GM12875 (cell line): Measurements from ENCODE around the gene F2RL1.
"Not testable (repeated sequence)": the region's sequence is repeated elsewhere in the genome, so short reads cannot be mapped to it uniquely, and the experiment has no call there.

ENCODE experiments used
- H3K4me3 ChIP-seq: one replicate; pipeline ENCODE4 v1.5.1; 2011; ENCODE audit warnings: low read depth, low read length, control low read depth
- TF ChIP-seq, protein P1 (sequence below): IDR thresholded peaks from 2 replicates; pipeline ENCODE4 v1.5.1; 2011; ENCODE audit warnings: low read depth, mild to moderate bottlenecking, control low read depth, inconsistent platforms, low read length, moderate library complexity, borderline replicate concordance; ENCODE audit not compliant: insufficient read depth

The F2RL1 gene

DNA sequence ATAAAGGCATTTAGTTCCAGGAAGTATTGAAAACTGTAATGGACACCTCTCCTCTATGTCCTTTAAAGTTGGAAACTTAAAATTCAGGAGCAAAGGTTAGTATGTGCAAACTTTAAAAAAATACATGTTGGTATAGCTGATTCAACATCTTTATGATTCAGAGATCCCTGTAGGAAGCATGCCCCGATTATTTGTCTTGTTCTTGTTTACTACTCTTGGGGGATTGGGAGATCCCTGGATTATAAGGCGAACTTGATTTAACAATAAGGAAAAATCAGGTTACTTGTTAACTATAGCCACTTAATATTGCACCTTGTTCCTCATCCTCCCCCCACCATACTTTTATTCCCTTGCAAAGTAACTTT, 1.7 kb downstream of the F2RL1 start:
- TF ChIP-seq, protein P1, sequence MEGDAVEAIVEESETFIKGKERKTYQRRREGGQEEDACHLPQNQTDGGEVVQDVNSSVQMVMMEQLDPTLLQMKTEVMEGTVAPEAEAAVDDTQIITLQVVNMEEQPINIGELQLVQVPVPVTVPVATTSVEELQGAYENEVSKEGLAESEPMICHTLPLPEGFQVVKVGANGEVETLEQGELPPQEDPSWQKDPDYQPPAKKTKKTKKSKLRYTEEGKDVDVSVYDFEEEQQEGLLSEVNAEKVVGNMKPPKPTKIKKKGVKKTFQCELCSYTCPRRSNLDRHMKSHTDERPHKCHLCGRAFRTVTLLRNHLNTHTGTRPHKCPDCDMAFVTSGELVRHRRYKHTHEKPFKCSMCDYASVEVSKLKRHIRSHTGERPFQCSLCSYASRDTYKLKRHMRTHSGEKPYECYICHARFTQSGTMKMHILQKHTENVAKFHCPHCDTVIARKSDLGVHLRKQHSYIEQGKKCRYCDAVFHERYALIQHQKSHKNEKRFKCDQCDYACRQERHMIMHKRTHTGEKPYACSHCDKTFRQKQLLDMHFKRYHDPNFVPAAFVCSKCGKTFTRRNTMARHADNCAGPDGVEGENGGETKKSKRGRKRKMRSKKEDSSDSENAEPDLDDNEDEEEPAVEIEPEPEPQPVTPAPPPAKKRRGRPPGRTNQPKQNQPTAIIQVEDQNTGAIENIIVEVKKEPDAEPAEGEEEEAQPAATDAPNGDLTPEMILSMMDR, result no peak
- no peak overlapping the region for H3K4me3 ChIP-seq

DNA sequence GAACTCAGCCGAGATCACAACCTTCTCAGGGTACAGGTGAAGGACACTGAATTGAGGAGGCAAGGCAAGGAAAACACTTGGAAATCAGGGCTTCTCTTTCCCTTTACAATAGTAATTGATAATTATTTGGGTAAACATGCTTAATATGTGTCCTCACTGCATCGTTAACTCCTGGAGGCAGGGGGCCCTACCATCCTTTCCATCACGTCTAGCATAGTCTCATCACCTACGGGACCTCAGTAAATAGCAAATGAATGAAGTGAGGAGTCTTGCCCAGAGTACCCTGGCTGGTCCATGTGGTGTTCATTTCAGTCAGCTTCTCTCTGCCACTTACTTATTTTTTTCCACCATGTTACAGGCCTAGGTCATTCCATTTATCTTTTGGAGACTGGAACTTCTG, 2.3 kb downstream of the F2RL1 start:
- H3K4me3 ChIP-seq, result no peak overlapping the region
- TF ChIP-seq, protein P1, result no peak

DNA sequence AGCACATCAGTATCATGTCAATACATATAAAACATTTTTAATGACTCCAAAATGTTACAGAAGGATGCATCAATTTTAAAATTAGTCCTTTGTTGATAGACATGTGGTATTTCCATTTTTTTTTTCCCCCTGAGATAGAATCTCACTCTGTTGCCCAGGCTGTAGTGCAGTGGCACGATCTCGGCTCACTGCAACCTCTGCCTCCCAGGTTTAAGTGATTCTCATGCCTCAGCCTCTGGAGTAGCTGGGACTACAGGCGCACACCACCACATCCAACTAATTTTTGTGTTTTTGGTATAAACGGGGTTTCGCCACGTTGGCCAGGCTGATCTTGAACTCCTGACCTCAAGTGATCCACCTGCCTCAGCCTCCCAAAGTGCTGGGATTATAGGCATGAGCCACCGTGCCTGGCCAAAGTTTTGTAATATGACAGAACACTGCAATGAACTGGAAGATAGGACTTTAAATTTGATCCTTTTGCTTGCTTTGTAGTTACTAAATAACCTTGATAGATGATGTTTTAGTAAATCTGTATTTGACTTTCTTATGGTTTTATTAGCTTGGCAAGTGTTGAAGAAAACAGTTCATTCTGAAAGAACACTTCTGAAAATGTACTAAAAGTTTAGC, 3.4 kb downstream of the F2RL1 start:
- H3K4me3 ChIP-seq, result not testable (repeated sequence)

DNA sequence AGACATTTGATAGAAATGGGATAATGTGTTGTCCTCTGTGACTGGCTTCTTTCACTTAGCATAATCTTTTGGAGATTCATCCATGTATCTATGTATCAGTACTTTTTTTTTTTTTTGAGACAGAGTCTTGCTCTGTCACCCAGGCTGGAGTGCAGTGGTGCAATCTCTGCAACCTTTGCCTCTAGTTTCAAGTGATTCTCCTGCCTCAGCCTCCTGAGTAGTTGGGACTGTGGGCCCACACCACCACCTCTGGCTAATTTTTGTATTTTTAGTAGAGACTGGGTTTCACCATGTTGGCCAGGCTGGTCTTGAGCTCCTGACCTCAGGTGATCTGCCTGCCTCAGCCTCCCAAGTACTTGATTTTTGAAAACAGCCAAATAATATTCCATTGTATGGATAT, 7.6 kb downstream of the F2RL1 start:
- H3K4me3 ChIP-seq, result not testable (repeated sequence)

DNA sequence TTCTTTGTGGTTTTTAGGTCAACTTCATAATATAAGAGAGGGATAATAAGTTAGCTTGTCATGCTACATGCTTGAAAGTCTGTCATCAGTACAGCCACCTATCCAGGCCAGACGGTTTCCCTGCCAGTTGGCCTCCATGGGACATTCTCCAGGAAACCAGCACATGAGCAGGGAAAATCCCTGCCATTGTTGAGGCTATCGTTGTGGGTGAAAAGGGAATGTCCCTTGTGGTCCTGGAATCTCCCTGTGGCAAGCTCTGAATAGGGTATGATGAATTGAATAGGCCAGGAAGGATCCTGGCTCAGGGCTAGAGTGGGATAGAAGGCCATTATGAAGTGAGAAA, 12.3 kb downstream of the F2RL1 start:
- TF ChIP-seq, protein P1, result no peak
- H3K4me3 ChIP-seq, result no peak overlapping the region

DNA sequence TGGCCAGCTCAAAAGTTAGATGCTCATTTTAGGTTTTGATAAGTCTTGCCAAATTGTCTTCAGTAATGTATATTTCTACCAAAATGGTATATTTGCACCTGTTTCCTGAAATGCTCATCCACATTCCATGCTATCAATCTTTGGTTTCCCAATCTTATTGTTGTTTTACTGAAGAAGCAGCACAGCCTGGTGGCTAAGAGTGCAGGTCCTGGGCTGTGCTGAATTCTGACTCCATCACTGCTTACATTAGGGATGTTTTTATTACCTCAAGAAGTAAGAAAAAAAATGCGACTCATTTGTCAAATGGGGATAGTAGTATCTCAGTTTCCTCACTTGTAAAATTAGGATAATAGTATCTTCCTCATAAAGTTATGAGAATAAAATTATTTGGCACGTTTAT, 17.4 kb downstream of the F2RL1 start:
- no peak overlapping the region for H3K4me3 ChIP-seq
- TF ChIP-seq, protein P1, result no peak

DNA sequence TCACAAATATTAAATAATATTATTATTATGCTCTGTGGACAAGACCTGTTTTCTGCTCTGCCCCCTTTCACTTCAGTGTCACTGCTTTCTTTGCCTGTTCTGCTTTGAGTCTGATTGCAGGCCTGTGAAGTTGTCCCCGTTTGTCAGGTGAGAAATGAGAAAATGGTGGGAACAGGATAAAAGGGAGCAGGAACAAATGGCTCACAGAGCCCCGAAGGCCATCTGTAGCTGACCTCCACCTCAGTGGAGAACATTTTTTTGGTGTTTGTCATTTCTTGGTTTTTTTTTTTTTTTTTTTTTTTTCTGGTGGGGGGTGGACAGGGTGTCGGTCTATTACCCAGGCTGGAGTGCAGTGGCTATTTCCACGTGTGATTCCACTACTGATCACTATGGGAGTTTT, 17.8 kb downstream of the F2RL1 start:
- no peak overlapping the region for H3K4me3 ChIP-seq
- TF ChIP-seq, protein P1, result no peak

DNA sequence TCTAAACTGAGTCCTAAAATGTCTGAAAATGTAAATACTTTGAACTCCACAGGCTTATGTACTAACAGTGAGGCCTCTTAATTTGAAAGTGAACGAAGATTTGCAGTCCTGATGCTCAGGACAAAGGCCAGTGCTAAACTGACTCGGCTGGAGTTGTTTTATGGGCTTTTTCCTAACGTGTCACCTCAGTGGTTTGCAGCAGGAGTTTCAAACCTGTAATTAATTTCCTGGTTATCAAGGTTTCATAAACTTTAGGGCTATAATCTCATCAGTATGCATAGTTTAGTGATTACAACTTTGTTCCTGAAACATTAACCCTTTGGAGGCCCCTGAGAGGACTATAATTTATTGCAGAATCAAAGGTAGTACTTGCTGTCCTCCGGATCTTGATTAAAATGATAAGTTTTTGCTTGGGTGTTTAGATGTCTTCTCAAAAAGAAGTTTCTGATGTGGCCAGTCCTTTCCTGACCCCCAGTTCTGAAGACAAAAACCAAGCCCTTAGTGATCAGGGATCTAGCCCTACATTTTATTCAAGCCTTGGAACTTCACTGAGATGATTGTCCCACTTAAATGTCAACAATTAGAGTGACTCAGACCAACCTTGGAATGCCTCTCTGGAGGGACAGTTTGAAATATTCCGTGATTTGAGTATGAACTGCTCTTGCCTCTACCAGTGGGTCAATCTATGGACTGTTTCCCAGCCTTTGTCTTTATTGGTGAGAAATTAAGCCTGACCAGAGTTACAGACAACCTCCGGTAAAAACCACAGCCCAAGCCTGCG, 19.8 kb downstream of the F2RL1 start:
- TF ChIP-seq, protein P1, result no peak
- no peak overlapping the region for H3K4me3 ChIP-seq
